ENCODE measurements around the gene KCTD15. TPM values are rescaled to one million over a fixed set of nuclear protein-coding genes. Genes with fewer than 3 reads are reported as not detected.

Gene KCTD15
- total RNA-seq, 1 donor from 2014 or later: 2.7 TPM

DNA sequence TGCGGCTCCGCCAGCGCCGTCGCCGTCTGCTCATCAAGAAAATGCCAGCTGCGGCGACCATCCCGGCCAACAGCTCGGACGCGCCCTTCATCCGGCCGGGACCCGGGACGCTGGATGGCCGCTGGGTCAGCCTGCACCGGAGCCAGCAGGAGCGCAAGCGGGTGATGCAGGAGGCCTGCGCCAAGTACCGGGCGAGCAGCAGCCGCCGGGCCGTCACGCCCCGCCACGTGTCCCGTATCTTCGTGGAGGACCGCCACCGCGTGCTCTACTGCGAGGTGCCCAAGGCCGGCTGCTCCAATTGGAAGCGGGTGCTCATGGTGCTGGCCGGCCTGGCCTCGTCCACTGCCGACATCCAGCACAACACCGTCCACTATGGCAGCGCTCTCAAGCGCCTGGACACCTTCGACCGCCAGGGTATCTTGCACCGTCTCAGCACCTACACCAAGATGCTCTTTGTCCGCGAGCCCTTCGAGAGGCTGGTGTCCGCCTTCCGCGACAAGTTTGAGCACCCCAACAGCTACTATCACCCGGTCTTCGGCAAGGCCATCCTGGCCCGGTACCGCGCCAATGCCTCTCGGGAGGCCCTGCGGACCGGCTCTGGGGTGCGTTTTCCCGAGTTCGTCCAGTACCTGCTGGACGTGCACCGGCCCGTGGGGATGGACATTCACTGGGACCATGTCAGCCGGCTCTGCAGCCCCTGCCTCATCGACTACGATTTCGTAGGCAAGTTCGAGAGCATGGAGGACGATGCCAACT is 24.4 kb upstream of the KCTD15 start:
- H3K27me3 Mint-ChIP-seq: peaks cover 13% of the 10 kb centered on the region
- intact Hi-C loops (cut with micrococcal nuclease): no loop called here
- no peak overlapping the region for H3K27ac Mint-ChIP-seq
- no peaks in the 10 kb centered on the region for H3K9me3 Mint-ChIP-seq
- TF ChIP-seq, protein P1, sequence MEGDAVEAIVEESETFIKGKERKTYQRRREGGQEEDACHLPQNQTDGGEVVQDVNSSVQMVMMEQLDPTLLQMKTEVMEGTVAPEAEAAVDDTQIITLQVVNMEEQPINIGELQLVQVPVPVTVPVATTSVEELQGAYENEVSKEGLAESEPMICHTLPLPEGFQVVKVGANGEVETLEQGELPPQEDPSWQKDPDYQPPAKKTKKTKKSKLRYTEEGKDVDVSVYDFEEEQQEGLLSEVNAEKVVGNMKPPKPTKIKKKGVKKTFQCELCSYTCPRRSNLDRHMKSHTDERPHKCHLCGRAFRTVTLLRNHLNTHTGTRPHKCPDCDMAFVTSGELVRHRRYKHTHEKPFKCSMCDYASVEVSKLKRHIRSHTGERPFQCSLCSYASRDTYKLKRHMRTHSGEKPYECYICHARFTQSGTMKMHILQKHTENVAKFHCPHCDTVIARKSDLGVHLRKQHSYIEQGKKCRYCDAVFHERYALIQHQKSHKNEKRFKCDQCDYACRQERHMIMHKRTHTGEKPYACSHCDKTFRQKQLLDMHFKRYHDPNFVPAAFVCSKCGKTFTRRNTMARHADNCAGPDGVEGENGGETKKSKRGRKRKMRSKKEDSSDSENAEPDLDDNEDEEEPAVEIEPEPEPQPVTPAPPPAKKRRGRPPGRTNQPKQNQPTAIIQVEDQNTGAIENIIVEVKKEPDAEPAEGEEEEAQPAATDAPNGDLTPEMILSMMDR (IDR thresholded peaks at IDR 0.05): no peak
- POLR2A ChIA-PET: no interaction called here
- CTCF ChIA-PET: no interaction called here
- no peaks in the 10 kb centered on the region for H3K36me3 Mint-ChIP-seq (ENCODE audit: low read depth)
- no peaks in the 10 kb centered on the region for H3K4me1 Mint-ChIP-seq
- DNase-seq: no peak
- ATAC-seq (ENCODE audit: low read depth): no peak
- no peak overlapping the region for H3K4me3 Mint-ChIP-seq

DNA sequence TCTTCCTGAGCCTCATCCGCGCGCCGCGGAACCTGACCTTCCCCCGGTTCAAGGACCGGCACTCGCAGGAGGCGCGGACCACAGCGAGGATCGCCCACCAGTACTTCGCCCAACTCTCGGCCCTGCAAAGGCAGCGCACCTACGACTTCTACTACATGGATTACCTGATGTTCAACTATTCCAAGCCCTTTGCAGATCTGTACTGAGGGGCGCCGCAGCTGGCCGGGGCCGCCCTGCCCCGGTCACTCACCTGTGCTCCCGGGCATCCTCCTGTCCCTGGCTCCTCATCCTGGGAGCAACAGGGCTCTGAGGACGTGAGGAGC is 23.9 kb upstream of the KCTD15 start:
- Mint-ChIP-seq H3K4me3 (no peak overlapping the region), H3K36me3 (ENCODE audit: low read depth) (no peaks in the 10 kb centered on the region), H3K27me3 (peaks cover 10% of the 10 kb centered on the region), H3K27ac (no peak overlapping the region), H3K9me3 (no peaks in the 10 kb centered on the region), H3K4me1 (no peaks in the 10 kb centered on the region)
- ChIA-PET POLR2A (no interaction called here), CTCF (no interaction called here)
- TF ChIP-seq, protein P1 (IDR thresholded peaks at IDR 0.05): no peak
- DNase-seq (no peak), ATAC-seq (ENCODE audit: low read depth) (no peak)
- intact Hi-C loops (cut with micrococcal nuclease): no loop called here

DNA sequence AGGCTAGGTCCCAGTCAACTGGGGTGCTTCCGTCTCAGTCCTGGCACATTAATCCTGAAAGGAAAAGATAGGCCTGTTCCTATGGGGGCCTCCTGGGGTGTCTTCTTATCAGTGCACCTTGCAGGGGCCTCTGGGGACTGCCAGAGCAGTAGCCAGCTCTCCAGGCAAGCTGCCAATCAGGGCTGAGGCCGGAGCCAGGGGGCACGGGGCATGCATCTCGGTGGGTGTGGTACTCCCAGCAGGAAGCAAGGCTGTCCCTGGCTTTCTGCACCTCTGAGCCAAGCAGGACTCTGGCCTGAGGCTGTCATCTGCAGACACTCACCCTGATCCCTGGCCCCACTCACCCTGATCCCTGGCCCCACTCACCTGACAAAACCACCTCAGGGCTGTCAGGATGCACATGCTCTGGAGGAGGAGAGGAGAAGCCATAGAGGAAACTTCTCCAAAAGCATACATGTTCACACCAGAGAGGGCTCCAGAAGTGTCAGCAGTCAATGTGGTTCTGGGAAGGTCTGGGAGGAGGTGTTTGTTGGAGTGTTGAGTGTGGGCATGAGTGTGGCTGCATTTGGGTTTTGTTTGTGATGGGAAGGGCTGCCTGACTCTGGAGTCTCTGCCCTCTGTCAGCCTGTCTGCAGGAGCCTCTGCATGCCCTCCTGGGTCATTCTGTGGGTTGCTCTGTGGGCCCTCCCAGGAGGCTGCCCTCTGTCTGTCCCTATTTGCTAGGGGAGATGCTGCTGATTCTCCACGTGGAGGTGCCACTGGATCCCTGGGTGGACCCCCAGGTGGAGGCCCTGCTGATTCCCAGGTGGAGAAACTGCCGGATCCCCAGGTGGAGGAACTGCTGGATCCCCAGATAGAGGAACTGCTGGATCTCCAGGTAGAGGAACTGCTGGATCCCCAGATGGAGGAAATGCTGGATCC is 22.7 kb upstream of the KCTD15 start:
- TF ChIP-seq, protein P1 (IDR thresholded peaks at IDR 0.05): no peak
- H3K27ac Mint-ChIP-seq: no peak overlapping the region
- ChIA-PET CTCF (no interaction called here), POLR2A (no interaction called here)
- peaks cover 16% of the 10 kb centered on the region for H3K27me3 Mint-ChIP-seq
- no peaks in the 10 kb centered on the region for H3K36me3 Mint-ChIP-seq (ENCODE audit: low read depth)
- no peaks in the 10 kb centered on the region for H3K9me3 Mint-ChIP-seq
- H3K4me3 Mint-ChIP-seq: no peak overlapping the region
- DNase-seq (no peak), ATAC-seq (ENCODE audit: low read depth) (no peak)
- intact Hi-C loops (cut with micrococcal nuclease): no loop called here
- peaks cover 3% of the 10 kb centered on the region for H3K4me1 Mint-ChIP-seq

DNA sequence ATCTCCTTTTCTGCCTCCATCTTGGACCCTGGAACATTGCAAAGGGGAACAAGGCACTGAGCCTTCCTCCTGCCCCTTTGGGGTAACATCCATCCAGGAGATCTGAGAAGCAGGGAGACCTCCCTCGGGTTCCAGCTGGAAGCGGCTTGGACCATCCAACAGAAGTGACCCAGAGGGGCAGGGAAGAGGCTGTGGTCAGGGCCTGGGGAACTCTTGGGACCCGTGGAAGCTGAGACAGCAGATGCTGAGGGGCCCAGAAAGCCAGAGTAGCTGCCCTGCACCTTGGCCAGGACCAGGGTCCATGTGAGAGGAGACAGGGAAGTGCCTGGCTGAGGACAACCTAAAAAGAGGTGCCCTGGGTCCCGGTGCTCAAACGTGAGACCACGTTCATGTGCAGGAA is 21.9 kb upstream of the KCTD15 start:
- ChIA-PET POLR2A (no interaction called here), CTCF (no interaction called here)
- intact Hi-C loops (cut with micrococcal nuclease): loop anchor here (5.0 kb wide), 1 partner anchor 573 kb away; no protein-coding TSS in a partner anchor
- TF ChIP-seq, protein P1 (IDR thresholded peaks at IDR 0.05): no peak
- Mint-ChIP-seq H3K9me3 (no peaks in the 10 kb centered on the region), H3K36me3 (ENCODE audit: low read depth) (no peaks in the 10 kb centered on the region), H3K4me3 (no peak overlapping the region), H3K27me3 (peaks cover 21% of the 10 kb centered on the region), H3K4me1 (peaks cover 3% of the 10 kb centered on the region), H3K27ac (no peak overlapping the region)
- DNase-seq (no peak), ATAC-seq (ENCODE audit: low read depth) (no peak)

DNA sequence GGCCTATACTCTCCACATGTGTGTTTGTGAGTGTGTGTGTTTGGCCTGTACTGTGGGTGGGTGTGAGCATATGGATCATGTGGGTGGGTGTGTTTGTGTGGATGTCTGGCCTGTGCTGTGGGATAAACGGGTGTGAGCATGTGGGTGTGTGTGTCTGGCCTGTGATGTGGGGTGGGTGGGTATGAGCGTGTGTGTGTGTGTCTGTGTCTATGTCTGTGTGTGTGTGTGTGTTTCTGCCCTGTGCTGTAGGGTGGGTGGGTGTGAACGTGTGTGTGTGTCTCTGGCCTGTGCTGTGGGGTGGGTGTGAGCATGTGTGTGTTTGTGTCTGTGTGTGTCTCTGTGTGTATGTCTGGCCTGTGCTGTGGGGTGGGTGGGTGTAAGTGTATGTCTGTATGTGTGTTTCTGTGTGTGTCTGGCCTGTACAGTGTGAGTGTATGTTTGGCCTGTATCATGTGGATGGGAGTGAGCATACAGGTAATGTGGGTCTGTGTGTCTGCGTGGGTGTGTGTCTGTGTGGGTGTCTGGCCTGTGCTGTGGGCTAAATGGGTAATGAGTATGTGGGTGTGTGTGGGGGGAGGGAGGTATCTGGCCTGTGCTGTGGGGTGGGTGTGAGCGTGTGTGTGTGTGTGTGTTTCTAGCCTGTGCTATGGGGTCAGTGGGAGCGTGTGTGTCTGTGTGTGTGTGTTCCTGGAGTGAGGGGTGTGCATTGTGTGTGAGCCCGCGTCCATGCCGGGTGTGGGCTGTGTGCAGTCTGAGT is 20.8 kb upstream of the KCTD15 start:
- no peak for ATAC-seq (ENCODE audit: low read depth)
- TF ChIP-seq, protein P1 (IDR thresholded peaks at IDR 0.05): no peak
- intact Hi-C loops (cut with micrococcal nuclease): loop anchor here (5.0 kb wide), 1 partner anchor 571 kb away; no protein-coding TSS in a partner anchor
- Mint-ChIP-seq H3K36me3 (ENCODE audit: low read depth) (no peaks in the 10 kb centered on the region), H3K27me3 (peaks cover 24% of the 10 kb centered on the region), H3K4me1 (peaks cover 3% of the 10 kb centered on the region), H3K9me3 (no peaks in the 10 kb centered on the region), H3K27ac (no peak overlapping the region), H3K4me3 (no peak overlapping the region)
- ChIA-PET POLR2A (no interaction called here), CTCF (no interaction called here)
- no peak for DNase-seq
